Activated B cell treated with CpG ODN at 0.5 μM for 24 hours (primary cell): Measurements from ENCODE around the gene TMEM237. TPM values are rescaled to one million over a fixed set of nuclear protein-coding genes. Genes with fewer than 3 reads are reported as not detected.

ENCODE experiments used
- ATAC-seq: fragments of 200-7000 bp; cut with Tn5 transposase; one replicate; pipeline ENCODE4 v1.10.0; 2021; ENCODE audit warnings: low read depth, mild to moderate bottlenecking, moderate library complexity
- CTCF ChIA-PET: fragments of 350-600 bp; sonication (Branson Sonifier 250); formaldehyde crosslinking; loops from one replicate; lab custom pipeline; 2021; ENCODE audit warnings: antibody characterized with exemption; lab: Charles Lee
- POLR2A ChIA-PET: fragments of 350-600 bp; sonication (Branson Sonifier 250); formaldehyde crosslinking; loops from one replicate; lab custom pipeline; 2021; ENCODE audit warnings: antibody characterized with exemption; lab: Charles Lee
- DNase-seq: peaks from one replicate; pipeline ENCODE4 v3.0.0; 2022
- H3K27ac Mint-ChIP-seq: one replicate; pipeline ENCODE4 v1.8.0; 2020; ENCODE audit warnings: mixed read lengths
- H3K27me3 Mint-ChIP-seq: one replicate; pipeline ENCODE4 v1.8.0; 2021; ENCODE audit warnings: mixed read lengths
- H3K36me3 Mint-ChIP-seq: one replicate; pipeline ENCODE4 v1.8.0; 2021; ENCODE audit warnings: low read depth, mixed read lengths
- H3K4me1 Mint-ChIP-seq: one replicate; pipeline ENCODE4 v1.8.0; 2021; ENCODE audit warnings: mixed read lengths
- H3K4me3 Mint-ChIP-seq: one replicate; pipeline ENCODE4 v1.8.0; 2020; ENCODE audit warnings: mild to moderate bottlenecking, mixed read lengths
- H3K9me3 Mint-ChIP-seq: one replicate; pipeline ENCODE4 v1.8.0; 2020; ENCODE audit warnings: mixed read lengths
- intact Hi-C: fragments of 100-400 bp; cut with micrococcal nuclease; formaldehyde crosslinking; loops from one replicate; pipeline ENCODE4 v1.15.1; 2024
- total RNA-seq: library from RNA; stranded (reverse); gene quantifications from 2 replicates; pipeline ENCODE4 v1.2.3, GENCODE V29; 2022
- TF ChIP-seq, protein P1 (sequence below): fragments of 200-600 bp; IDR thresholded peaks from one replicate; pipeline ENCODE4 v1.8.0; 2022; ENCODE audit warnings: antibody characterized with exemption, mild to moderate bottlenecking

The TMEM237 gene
- total RNA-seq, 1 donor from 2014 or later = 2.8 TPM

DNA sequence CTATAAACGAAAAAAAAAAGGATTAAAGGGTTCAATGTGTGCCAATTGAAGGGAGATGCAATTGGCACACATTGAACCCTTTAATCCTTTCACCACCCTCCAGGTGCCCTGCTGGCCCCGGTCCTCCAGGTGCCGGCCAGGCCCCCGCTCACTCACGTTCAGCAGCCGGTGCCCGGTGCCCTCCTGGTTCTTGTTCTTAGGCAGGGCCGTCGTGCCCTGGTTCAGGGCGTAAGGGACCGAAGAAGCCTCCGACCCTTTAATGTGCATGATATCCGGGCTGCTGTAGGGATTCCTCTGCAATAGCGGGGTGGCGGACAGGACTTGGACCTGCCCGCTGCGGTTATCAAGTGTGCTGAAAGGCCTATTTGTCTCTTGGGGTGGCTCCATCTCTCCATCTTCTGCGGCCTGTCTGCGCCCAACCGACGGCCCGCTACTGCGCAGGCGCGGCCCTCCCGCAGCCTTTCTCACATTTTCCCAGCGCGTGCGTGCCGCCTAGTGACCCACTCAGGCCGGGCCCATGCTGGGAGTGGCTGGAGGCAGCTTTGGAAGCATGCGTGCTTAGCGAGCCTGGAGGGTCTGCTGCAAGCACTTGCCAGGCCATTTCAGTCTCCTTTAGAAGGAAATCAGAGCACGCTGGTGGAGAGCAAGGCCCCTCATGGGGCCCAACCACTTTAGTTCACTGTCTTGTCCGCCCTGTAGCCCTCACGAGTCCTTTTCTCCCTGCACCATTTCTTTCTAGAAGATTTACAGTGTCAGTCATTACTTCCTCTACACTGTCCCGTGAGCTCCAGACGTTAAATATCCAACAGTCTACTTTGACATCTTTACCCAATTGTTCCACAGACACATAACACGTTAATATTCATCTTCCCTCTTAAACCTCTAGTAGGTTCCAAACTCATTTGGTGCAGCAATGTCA is 24.3 kb downstream of the TMEM237 start:
- no peaks in the 10 kb centered on the region for H3K36me3 Mint-ChIP-seq
- H3K4me1 Mint-ChIP-seq = no peaks in the 10 kb centered on the region
- H3K4me3 Mint-ChIP-seq = no peak overlapping the region
- intact Hi-C loops = no loop called here
- no peaks in the 10 kb centered on the region for H3K27me3 Mint-ChIP-seq
- POLR2A ChIA-PET = no interaction called here
- CTCF ChIA-PET = no interaction called here
- H3K9me3 Mint-ChIP-seq = peaks cover 2% of the 10 kb centered on the region
- ATAC-seq = no peak
- no peak overlapping the region for H3K27ac Mint-ChIP-seq
- TF ChIP-seq, protein P1, sequence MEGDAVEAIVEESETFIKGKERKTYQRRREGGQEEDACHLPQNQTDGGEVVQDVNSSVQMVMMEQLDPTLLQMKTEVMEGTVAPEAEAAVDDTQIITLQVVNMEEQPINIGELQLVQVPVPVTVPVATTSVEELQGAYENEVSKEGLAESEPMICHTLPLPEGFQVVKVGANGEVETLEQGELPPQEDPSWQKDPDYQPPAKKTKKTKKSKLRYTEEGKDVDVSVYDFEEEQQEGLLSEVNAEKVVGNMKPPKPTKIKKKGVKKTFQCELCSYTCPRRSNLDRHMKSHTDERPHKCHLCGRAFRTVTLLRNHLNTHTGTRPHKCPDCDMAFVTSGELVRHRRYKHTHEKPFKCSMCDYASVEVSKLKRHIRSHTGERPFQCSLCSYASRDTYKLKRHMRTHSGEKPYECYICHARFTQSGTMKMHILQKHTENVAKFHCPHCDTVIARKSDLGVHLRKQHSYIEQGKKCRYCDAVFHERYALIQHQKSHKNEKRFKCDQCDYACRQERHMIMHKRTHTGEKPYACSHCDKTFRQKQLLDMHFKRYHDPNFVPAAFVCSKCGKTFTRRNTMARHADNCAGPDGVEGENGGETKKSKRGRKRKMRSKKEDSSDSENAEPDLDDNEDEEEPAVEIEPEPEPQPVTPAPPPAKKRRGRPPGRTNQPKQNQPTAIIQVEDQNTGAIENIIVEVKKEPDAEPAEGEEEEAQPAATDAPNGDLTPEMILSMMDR = no peak
- no peak for DNase-seq

- TF ChIP-seq, protein P1 = no peak
- no peak overlapping the region for H3K4me3 Mint-ChIP-seq
- intact Hi-C loops = no loop called here
- no peak overlapping the region for H3K27ac Mint-ChIP-seq
- no peaks in the 10 kb centered on the region for H3K4me1 Mint-ChIP-seq
- DNase-seq (no peak), ATAC-seq (no peak)
- ChIA-PET CTCF (no interaction called here), POLR2A (no interaction called here)
- no peaks in the 10 kb centered on the region for H3K36me3 Mint-ChIP-seq
- peaks cover 20% of the 10 kb centered on the region for H3K27me3 Mint-ChIP-seq
- peaks cover 5% of the 10 kb centered on the region for H3K9me3 Mint-ChIP-seq
Observed at GRCh38 chr2:201608021-201608420, 35.3 kb downstream of the TMEM237 start.

DNA sequence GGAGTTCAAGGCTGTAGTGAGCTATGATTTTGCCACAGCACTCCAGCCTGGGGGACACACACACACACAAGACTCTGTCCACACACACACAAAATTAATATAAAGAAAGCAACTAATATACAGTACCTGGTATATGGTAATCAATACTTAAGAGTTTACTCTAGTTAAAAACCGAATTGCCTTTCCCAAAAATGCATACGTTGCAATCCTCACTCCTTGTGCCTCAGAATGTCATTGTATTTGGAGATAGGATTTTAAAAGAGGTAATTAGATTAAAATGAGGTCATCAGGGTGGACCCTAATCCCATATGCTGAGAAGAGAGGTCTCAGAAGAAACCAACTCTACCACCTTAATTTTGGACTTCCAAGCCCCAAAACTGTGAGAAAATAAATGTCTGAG is 35.7 kb downstream of the TMEM237 start:
- Mint-ChIP-seq H3K4me1 (no peaks in the 10 kb centered on the region), H3K4me3 (no peak overlapping the region), H3K36me3 (no peaks in the 10 kb centered on the region), H3K27ac (no peak overlapping the region), H3K9me3 (peaks cover 5% of the 10 kb centered on the region), H3K27me3 (peaks cover 23% of the 10 kb centered on the region)
- ChIA-PET CTCF (no interaction called here), POLR2A (no interaction called here)
- ATAC-seq (no peak), DNase-seq (no peak)
- TF ChIP-seq, protein P1 = no peak
- intact Hi-C loops = no loop called here

GRCh38 chr2:201600906-201601305 is 42.4 kb downstream of the TMEM237 start:
- no peak for DNase-seq
- ChIA-PET CTCF (no interaction called here), POLR2A (no interaction called here)
- TF ChIP-seq, protein P1 = no peak
- no peaks in the 10 kb centered on the region for H3K36me3 Mint-ChIP-seq
- no peak for ATAC-seq
- no peak overlapping the region for H3K27ac Mint-ChIP-seq
- H3K4me3 Mint-ChIP-seq = no peak overlapping the region
- H3K9me3 Mint-ChIP-seq = peaks cover 16% of the 10 kb centered on the region
- peaks cover 34% of the 10 kb centered on the region for H3K27me3 Mint-ChIP-seq
- no peaks in the 10 kb centered on the region for H3K4me1 Mint-ChIP-seq
- intact Hi-C loops = no loop called here

- H3K4me3 Mint-ChIP-seq = no peak overlapping the region
- H3K36me3 Mint-ChIP-seq = peaks cover 1% of the 10 kb centered on the region
- TF ChIP-seq, protein P1 = no peak
- intact Hi-C loops = no loop called here
- peaks cover 17% of the 10 kb centered on the region for H3K9me3 Mint-ChIP-seq
- H3K4me1 Mint-ChIP-seq = no peaks in the 10 kb centered on the region
- ATAC-seq (no peak), DNase-seq (no peak)
- ChIA-PET CTCF (no interaction called here), POLR2A (no interaction called here)
- peaks cover 29% of the 10 kb centered on the region for H3K27me3 Mint-ChIP-seq
- H3K27ac Mint-ChIP-seq = no peak overlapping the region
Observed at GRCh38 chr2:201597397-201597796, 45.9 kb downstream of the TMEM237 start.
